Retinal pigment epithelial cell (primary cell): ENCODE results near the gene C10orf71.

Experiments
- DNase-seq: peaks from one replicate; pipeline ENCODE4 v3.0.0-alpha.2; 2010; ENCODE audit warnings: low read depth
- H3K4me3 ChIP-seq: 2 replicates; pipeline ENCODE4 v1.5.1; 2011; ENCODE audit warnings: mild to moderate bottlenecking, low read length, control low read depth, moderate library complexity
- TF ChIP-seq, protein P1 (sequence below): conservative IDR thresholded peaks from 2 replicates; pipeline ENCODE4 v1.5.1; 2011; ENCODE audit warnings: low read depth, low read length, control low read depth, inconsistent platforms

Gene C10orf71

DNA sequence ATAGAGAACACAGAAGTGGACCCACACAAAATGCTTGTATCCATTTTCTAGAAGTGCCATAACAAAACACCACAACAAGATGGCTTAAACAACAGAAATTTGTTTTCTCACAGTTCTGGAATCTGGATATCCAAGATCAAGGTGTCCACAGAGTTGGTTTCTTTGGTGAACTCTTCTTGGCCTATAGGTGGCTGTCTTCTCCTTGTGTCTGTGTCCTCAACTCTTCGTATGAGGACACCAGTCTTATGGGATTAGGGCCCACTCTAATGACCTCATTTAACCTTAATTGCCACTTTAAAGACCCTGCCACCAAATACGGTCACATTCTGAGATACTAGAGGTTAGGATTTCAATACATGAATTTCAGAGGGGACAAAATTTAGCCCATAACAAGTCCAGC is 30.8 kb upstream of the C10orf71 start:
- TF ChIP-seq, protein P1, sequence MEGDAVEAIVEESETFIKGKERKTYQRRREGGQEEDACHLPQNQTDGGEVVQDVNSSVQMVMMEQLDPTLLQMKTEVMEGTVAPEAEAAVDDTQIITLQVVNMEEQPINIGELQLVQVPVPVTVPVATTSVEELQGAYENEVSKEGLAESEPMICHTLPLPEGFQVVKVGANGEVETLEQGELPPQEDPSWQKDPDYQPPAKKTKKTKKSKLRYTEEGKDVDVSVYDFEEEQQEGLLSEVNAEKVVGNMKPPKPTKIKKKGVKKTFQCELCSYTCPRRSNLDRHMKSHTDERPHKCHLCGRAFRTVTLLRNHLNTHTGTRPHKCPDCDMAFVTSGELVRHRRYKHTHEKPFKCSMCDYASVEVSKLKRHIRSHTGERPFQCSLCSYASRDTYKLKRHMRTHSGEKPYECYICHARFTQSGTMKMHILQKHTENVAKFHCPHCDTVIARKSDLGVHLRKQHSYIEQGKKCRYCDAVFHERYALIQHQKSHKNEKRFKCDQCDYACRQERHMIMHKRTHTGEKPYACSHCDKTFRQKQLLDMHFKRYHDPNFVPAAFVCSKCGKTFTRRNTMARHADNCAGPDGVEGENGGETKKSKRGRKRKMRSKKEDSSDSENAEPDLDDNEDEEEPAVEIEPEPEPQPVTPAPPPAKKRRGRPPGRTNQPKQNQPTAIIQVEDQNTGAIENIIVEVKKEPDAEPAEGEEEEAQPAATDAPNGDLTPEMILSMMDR: no peak
- DNase-seq: no peak
- H3K4me3 ChIP-seq: no peak overlapping the region

DNA sequence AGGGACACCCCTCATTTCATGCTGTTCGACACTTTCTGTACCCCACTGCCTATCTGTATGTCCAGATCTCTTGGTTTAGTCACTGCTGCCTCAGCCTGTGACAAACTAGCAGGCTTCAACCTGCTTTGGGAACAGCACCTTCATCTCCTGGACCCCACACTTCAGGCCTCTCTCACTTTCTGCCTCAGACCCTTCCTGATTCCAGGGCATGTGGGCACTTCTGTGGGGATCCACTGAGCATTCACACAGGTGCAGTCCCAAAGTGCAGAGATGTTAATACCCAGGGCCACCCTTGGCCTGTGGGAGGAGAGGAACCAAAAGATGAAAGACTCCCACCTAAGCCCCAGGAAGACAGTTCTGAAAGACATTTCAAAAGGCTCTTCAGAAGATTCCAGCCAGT is 29.4 kb upstream of the C10orf71 start:
- no peak overlapping the region for H3K4me3 ChIP-seq
- no peak for DNase-seq
- TF ChIP-seq, protein P1: no peak

GRCh38 chr10:49270565-49270964 is 28.4 kb upstream of the C10orf71 start:
- no peak overlapping the region for H3K4me3 ChIP-seq
- no peak for DNase-seq
- TF ChIP-seq, protein P1: no peak

GRCh38 chr10:49271346-49271745 is 27.6 kb upstream of the C10orf71 start:
- no peak for DNase-seq
- TF ChIP-seq, protein P1: no peak
- H3K4me3 ChIP-seq: no peak overlapping the region

DNA sequence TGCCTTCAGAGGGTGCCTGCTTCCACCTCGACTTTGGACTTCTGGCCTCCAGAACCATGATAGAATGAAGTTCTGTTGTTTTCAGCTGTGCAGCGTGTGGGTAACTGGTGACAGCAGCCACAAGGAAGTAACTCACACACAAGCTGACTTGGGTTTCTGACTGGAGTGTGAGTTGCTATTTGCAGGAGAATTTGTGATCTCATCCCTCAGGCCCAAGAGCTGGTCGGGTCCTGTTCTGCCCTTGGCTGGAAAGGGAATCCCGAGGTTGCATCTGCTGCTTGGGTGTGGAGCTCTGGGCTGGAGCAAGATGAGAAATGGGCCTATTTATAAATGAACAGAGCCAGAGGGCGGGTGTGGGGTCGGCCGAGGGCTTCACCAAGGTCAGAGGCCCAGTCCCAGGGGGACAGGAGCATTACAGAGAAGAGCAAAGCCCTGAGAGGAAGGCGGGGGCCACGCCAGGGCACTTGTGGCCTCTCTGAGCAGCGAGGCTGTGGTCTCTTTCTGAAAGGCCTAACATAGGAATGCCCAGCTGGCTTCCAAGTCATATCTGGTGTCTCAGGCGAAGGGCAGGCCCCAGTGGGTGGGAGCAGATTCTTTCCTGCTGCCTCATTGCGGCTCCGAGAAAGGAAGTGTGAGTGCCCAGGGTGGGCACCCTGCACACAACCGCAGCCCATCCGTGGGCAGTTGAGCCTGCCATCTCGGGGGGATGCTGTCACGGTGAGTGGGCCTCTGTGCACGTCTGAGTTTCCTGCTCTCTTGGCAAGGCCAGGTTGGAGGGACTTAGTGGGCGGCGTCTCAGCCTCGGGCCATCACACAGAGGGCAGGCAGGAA is 26.5 kb upstream of the C10orf71 start:
- TF ChIP-seq, protein P1: no peak
- H3K4me3 ChIP-seq: no peak overlapping the region
- DNase-seq: no peak

- TF ChIP-seq, protein P1: no peak
- DNase-seq: no peak
- no peak overlapping the region for H3K4me3 ChIP-seq
Measured at GRCh38 chr10:49273082-49273465, 25.9 kb upstream of the C10orf71 start.

- DNase-seq: no peak
- H3K4me3 ChIP-seq: no peak overlapping the region
- TF ChIP-seq, protein P1: no peak
Measured at GRCh38 chr10:49273626-49274025, 25.3 kb upstream of the C10orf71 start.
